ENCODE data around the gene ADGRG7.

Gene ADGRG7

GRCh38 chr3:100706365-100706764, 97.0 kb downstream of the ADGRG7 start:
- TF ChIP-seq, protein P1, sequence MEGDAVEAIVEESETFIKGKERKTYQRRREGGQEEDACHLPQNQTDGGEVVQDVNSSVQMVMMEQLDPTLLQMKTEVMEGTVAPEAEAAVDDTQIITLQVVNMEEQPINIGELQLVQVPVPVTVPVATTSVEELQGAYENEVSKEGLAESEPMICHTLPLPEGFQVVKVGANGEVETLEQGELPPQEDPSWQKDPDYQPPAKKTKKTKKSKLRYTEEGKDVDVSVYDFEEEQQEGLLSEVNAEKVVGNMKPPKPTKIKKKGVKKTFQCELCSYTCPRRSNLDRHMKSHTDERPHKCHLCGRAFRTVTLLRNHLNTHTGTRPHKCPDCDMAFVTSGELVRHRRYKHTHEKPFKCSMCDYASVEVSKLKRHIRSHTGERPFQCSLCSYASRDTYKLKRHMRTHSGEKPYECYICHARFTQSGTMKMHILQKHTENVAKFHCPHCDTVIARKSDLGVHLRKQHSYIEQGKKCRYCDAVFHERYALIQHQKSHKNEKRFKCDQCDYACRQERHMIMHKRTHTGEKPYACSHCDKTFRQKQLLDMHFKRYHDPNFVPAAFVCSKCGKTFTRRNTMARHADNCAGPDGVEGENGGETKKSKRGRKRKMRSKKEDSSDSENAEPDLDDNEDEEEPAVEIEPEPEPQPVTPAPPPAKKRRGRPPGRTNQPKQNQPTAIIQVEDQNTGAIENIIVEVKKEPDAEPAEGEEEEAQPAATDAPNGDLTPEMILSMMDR (IDR thresholded peaks at IDR 0.05; ENCODE audit: low read depth, low read length), result no peak
- DNase-seq (ENCODE audit: low read depth in 2 of 2), result peak; percentile 33 to 74
- H3K4me3 ChIP-seq (replicated peaks in 1 of 2; ENCODE audit: low read depth in 2 of 2, low read length in 2 of 2), result no peak overlapping the region

GRCh38 chr3:100708644-100708988, 99.2 kb downstream of the ADGRG7 start:
- peak overlapping the region; percentile 41 to 88 for H3K4me3 ChIP-seq (replicated peaks in 1 of 2; ENCODE audit: low read depth in 2 of 2, low read length in 2 of 2)
- no peak for DNase-seq (ENCODE audit: low read depth in 2 of 2)
- TF ChIP-seq, protein P1 (IDR thresholded peaks at IDR 0.05; ENCODE audit: low read depth, low read length), result no peak

- H3K4me3 ChIP-seq (replicated peaks in 1 of 2; ENCODE audit: low read depth in 2 of 2, low read length in 2 of 2), result peak within 1 kb of the TSS; percentile 76 to 88
- DNase-seq (ENCODE audit: low read depth in 2 of 2), result peak; percentile 100
- TF ChIP-seq, protein P1 (IDR thresholded peaks at IDR 0.05; ENCODE audit: low read depth, low read length), result no peak
Observed at GRCh38 chr3:100708989-100709841, 99.8 kb downstream of the ADGRG7 start, which contains the start of gene TFG. Gene TFG, plus strand, starts transcription at chr3:100709494. Its CDS starts 4,192 bp downstream, at chr3:100713686.

GRCh38 chr3:100709842-100710260, 100.5 kb downstream of the ADGRG7 start:
- peak; percentile 46 for DNase-seq (ENCODE audit: low read depth in 2 of 2)
- H3K4me3 ChIP-seq (replicated peaks in 1 of 2; ENCODE audit: low read depth in 2 of 2, low read length in 2 of 2), result peak overlapping the region; percentile 76 to 88
- TF ChIP-seq, protein P1 (IDR thresholded peaks at IDR 0.05; ENCODE audit: low read depth, low read length), result no peak

DNA sequence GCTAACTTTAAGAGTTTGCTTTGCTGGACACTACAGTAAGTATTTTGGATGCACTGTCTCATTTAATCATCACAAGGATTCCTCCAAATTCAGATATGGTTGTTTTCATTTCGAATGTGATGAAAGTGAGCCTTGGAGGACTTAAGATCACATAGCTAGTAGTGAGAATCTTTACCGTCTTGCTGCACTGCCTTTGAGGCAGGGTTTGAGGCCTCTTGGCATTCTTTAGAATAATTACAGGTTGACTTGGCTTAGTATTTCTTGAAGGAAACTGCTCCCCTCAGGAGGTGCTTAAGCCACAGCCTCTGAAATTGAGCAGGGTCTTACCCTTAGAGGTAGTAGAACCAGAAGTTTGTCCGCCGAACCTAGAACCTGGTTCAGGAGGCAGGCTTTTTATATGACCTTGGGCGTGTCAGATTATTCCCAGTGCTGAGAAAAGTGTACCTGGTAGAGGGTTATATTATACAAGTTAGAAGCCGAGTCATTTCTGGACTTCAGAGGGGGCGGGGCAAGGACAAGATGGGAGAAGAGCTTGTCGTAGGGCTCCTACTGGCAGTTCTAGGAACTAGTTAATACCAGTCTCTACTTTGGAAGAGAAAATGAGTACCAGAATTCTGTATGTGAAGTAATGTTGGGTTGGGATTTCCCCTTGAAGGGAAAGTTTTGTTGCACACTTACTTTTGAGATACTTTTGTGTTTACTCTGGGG, 101.0 kb downstream of the ADGRG7 start:
- TF ChIP-seq, protein P1 (IDR thresholded peaks at IDR 0.05; ENCODE audit: low read depth, low read length), result peak; percentile 38
- DNase-seq (ENCODE audit: low read depth in 2 of 2), result peak; percentile 71 to 83
- H3K4me3 ChIP-seq (replicated peaks in 1 of 2; ENCODE audit: low read depth in 2 of 2, low read length in 2 of 2), result peak overlapping the region; percentile 76 to 88

DNA sequence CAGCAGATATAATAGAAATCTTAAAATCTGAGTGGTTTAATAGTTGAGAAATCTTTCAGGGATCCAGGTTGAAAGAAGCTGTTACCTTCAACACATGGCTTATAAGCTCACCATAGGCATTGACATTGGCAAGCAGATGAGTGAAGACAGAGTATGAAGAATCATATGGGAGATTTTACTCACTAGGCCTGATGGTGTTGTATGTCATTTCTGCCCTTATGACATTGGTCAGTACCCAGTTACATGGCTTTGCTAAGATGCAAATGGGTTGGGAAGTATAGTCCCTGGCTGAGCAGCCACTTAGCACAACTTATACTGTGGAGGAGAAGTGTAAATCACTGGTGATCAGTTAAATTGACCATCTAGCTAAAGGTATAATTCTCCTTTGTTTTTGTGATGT, 105.8 kb downstream of the ADGRG7 start:
- TF ChIP-seq, protein P1 (IDR thresholded peaks at IDR 0.05; ENCODE audit: low read depth, low read length), result no peak
- H3K4me3 ChIP-seq (replicated peaks in 1 of 2; ENCODE audit: low read depth in 2 of 2, low read length in 2 of 2), result no peak overlapping the region
- no peak for DNase-seq (ENCODE audit: low read depth in 2 of 2)

Data from cardiac fibroblast (primary cell).